Measurements from ENCODE around the gene FSHR.

DNA sequence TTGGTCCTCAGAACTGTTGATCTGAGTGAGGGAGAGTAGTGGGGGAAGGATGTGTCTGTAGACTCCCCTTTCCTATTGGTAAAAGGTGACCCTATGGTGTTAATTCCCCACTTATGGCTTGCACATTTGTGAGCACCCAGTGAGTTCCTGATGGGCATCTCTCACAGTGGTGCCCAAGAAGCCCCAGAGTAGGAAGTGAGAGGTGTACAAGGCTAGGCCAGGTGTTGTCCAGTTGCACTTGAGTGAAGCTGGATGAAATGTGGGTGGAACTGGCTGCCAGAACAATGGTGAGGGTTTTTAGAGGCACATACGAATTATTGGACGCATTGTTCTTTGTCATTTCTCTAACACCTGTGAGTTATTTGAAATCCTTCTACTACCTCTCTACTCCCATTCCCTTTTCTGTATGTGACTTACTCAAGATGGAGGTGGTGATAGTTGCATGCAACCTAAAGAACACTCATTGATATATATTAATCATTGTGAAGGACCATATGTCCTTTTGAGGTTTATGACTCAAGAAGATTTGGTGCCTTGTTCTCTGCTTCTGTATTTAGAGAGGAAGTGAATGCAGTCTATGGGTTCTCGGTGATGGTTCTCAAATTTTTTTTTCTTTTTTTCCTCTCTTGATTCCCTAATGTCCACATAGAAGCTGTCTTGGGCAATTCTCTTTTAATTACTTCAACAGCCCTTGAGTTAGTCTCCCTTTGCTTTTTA, 162.7 kb downstream of the FSHR start:
- TF ChIP-seq EZH2 (IDR thresholded peaks at IDR 0.05; ENCODE audit: low read length), result no peak
- TF ChIP-seq, protein P1, sequence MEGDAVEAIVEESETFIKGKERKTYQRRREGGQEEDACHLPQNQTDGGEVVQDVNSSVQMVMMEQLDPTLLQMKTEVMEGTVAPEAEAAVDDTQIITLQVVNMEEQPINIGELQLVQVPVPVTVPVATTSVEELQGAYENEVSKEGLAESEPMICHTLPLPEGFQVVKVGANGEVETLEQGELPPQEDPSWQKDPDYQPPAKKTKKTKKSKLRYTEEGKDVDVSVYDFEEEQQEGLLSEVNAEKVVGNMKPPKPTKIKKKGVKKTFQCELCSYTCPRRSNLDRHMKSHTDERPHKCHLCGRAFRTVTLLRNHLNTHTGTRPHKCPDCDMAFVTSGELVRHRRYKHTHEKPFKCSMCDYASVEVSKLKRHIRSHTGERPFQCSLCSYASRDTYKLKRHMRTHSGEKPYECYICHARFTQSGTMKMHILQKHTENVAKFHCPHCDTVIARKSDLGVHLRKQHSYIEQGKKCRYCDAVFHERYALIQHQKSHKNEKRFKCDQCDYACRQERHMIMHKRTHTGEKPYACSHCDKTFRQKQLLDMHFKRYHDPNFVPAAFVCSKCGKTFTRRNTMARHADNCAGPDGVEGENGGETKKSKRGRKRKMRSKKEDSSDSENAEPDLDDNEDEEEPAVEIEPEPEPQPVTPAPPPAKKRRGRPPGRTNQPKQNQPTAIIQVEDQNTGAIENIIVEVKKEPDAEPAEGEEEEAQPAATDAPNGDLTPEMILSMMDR (optimal IDR thresholded peaks at IDR 0.05 in 1 of 3, IDR thresholded peaks at IDR 0.05 in 1 of 3, conservative IDR thresholded peaks at IDR 0.05 in 1 of 3; ENCODE audit: extremely low read depth in 1 of 3, insufficient read depth in 2 of 3, low read length in 3 of 3), result no peak
